GM21528 (cell line): ENCODE data around the gene AMPD2.

ENCODE experiments used
- ATAC-seq: cut with Tn5 transposase; IDR thresholded peaks from one replicate; pipeline ENCODE4 v1.9.1; 2021; ENCODE audit warnings: mild to moderate bottlenecking, moderate library complexity; ENCODE audit not compliant: unreplicated experiment, low FRiP score

Gene AMPD2

GRCh38 chr1:109619576-109620400, at the start of gene AMPD2, which contains the start of gene GNAT2:
AMPD2 (plus strand) TSS chr1:109619837; CDS start chr1:109621176, 1,339 bp downstream.
GNAT2 (minus strand) TSS chr1:109619616; CDS start chr1:109612870, 6,746 bp downstream.
- ATAC-seq, result peak; percentile 48

- ATAC-seq, result no peak
Observed at GRCh38 chr1:109570414-109570813, 49.2 kb upstream of the AMPD2 start.

- no peak for ATAC-seq
Observed at GRCh38 chr1:109573785-109574184, 45.9 kb upstream of the AMPD2 start.

- ATAC-seq, result no peak
Observed at GRCh38 chr1:109578947-109579443, 40.6 kb upstream of the AMPD2 start.

GRCh38 chr1:109579491-109579890, 40.1 kb upstream of the AMPD2 start:
- no peak for ATAC-seq

GRCh38 chr1:109582021-109582420, 37.6 kb upstream of the AMPD2 start:
- ATAC-seq, result no peak

GRCh38 chr1:109584766-109585165, 34.9 kb upstream of the AMPD2 start:
- no peak for ATAC-seq

GRCh38 chr1:109586055-109586454, 33.6 kb upstream of the AMPD2 start:
- ATAC-seq, result no peak

- ATAC-seq, result no peak
Observed at GRCh38 chr1:109589177-109589576, 30.5 kb upstream of the AMPD2 start.

GRCh38 chr1:109589679-109590078, 30.0 kb upstream of the AMPD2 start:
- no peak for ATAC-seq

- ATAC-seq, result no peak
Observed at GRCh38 chr1:109592916-109593315, 26.7 kb upstream of the AMPD2 start.

GRCh38 chr1:109595531-109595930, 24.1 kb upstream of the AMPD2 start:
- no peak for ATAC-seq

- no peak for ATAC-seq
Observed at GRCh38 chr1:109598156-109598555, 21.5 kb upstream of the AMPD2 start.

- ATAC-seq, result no peak
Observed at GRCh38 chr1:109598655-109599054, 21.0 kb upstream of the AMPD2 start.

GRCh38 chr1:109603229-109603628, 16.4 kb upstream of the AMPD2 start:
- no peak for ATAC-seq

- no peak for ATAC-seq
Observed at GRCh38 chr1:109605381-109605780, 14.3 kb upstream of the AMPD2 start.

- ATAC-seq, result no peak
Observed at GRCh38 chr1:109609881-109610280, 9.8 kb upstream of the AMPD2 start.

- ATAC-seq, result no peak
Observed at GRCh38 chr1:109610609-109611307, 8.9 kb upstream of the AMPD2 start.

GRCh38 chr1:109611308-109611990, 8.2 kb upstream of the AMPD2 start:
- no peak for ATAC-seq

- ATAC-seq, result no peak
Observed at GRCh38 chr1:109613361-109614147, 6.1 kb upstream of the AMPD2 start.
